Ovary (tissue), 9 donors: Measurements from ENCODE around the gene CDC14A. TPM values are rescaled to one million over a fixed set of nuclear protein-coding genes. Genes with fewer than 3 reads are reported as not detected.

Source experiments
- DNase-seq, 5 donors: peaks; one replicate each; pipeline ENCODE4 v3.0.0-alpha.2; 2019 to 2020
- H3K27ac ChIP-seq, 2 donors: fragments of 200-600 bp; one replicate each; pipeline versions ENCODE4 v1.5.1 to v1.8.0; 2019 to 2022
- H3K27me3 ChIP-seq: fragments of 200-600 bp; one replicate; pipeline ENCODE4 v1.8.0; 2022
- H3K36me3 ChIP-seq: fragments of 200-600 bp; sonication (generic); one replicate; pipeline ENCODE4 v1.5.1; 2019
- H3K4me1 ChIP-seq: one replicate; pipeline ENCODE4 v1.8.1; 2013; ENCODE audit warnings: mild to moderate bottlenecking, moderate library complexity; ENCODE audit not compliant: insufficient read depth
- H3K4me3 ChIP-seq: fragments of 200-600 bp; sonication (generic); one replicate; pipeline ENCODE4 v1.5.1; 2017
- H3K9me3 ChIP-seq, 2 donors: fragments of 200-600 bp in 1 of 2; sonication (generic) in 1 of 2; one replicate each; pipeline versions ENCODE4 v1.5.1 to v1.8.1; 2013 to 2019; ENCODE audit warnings: mild to moderate bottlenecking in 1 of 2, moderate library complexity in 1 of 2
- EP300 ChIP-seq: sonication (generic); formaldehyde crosslinking; IDR thresholded peaks from one replicate; pipeline ENCODE4 v1.6.1; 2017; ENCODE audit warnings: antibody characterized with exemption
- POLR2A ChIP-seq: fragments of 450-650 bp; IDR thresholded peaks from one replicate; pipeline ENCODE4 v1.6.1; 2017; ENCODE audit warnings: antibody characterized with exemption, mild to moderate bottlenecking, moderate library complexity
- WGBS, 3 donors: extraction: QIAGEN DNeasy Blood & Tissue Kit in 1 of 3; methylation state at CpG; one replicate each; pipeline versions ENCODE4 v1.1.5 to v1.1.7; 2013 to 2017; 5-methylcytosine and 5-hydroxymethylcytosine counted together
- intact Hi-C, 4 donors: fragments of 100-400 bp; cut with DNase I; formaldehyde crosslinking; loops; one replicate each; pipeline versions ENCODE4 v1.11.0 to v1.15.1; 2022 to 2023
- polyA plus RNA-seq, 2 donors: library from polyadenylated mRNA; stranded (reverse); fragments of 200-250 nt in 1 of 2; fragments of 350-450 nt in 1 of 2; fragmentation: Illumina TruSeq in 1 of 2; extraction: RNeasy Lipid Tissue Mini Kit (QIAGEN cat#74804) in 1 of 2; gene quantifications; one replicate each; pipeline ENCODE4 v1.2.3, GENCODE V29; 2013 to 2014
- total RNA-seq, 7 donors: library from RNA; depleted of rRNA in 2 of 7; stranded (reverse); fragments of >200 nt in 2 of 7; fragmentation: NEBNext Ultra II Directional in 3 of 7; extraction: Animal tissue kit (Norgen Biotek cat#: 25700) in 3 of 7; gene quantifications; one replicate each; pipeline versions ENCODE4 v1.1.0 to v1.2.4, GENCODE V29; 2016 to 2023
- TF ChIP-seq, protein P1 (sequence below), 3 donors: fragments of 450-650 bp in 2 of 3; fragments of 200-600 bp in 1 of 3; IDR thresholded peaks; one replicate each; pipeline versions ENCODE4 v1.5.1 to v1.8.0; 2016 to 2022; ENCODE audit warnings: antibody characterized with exemption in 3 of 3, mild to moderate bottlenecking in 1 of 3
- donor health status: DM: no; HTN: no; CAD: no; lungs with moderate emphysema.
- donor health status: DM: no; HTN: no; CAD: no.
- donor health status: Bipolar disorder and iron deficiency.
- donor health status: DM: yes; HTN: yes; CAD: no.
- donor health status: DM: no; HTN: no; CAD: no.
- donor health status: DM: yes; HTN: yes; CAD: no.

The CDC14A gene
- total and polyA plus RNA-seq, 9 donors, result 4.6 to 47.4 (median 8.6) TPM

DNA sequence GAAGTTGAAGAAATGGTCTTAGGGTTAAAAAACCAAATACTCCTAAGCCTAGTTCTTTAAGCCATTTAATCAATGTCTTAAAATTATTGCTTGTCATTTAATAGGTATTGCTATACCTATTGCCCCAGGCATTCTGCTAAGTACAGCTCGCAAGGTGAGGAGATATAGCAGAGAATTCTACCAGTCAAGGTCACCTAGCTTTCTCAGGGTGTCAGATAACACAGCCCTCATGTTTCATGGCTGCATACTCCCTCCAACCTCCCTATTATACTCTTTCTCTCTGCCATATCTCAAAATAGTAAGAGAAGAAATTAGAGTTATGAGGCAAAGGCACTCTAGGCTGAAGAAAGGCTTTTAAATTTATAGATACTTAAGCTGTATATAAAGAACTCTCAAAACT is 117.3 kb downstream of the CDC14A start:
- H3K27me3 ChIP-seq, result peaks cover 2% of the 10 kb centered on the region
- H3K9me3 ChIP-seq, result no peaks in the 10 kb centered on the region
- TF ChIP-seq POLR2A (no peak), EP300 (no peak)
- TF ChIP-seq, protein P1, sequence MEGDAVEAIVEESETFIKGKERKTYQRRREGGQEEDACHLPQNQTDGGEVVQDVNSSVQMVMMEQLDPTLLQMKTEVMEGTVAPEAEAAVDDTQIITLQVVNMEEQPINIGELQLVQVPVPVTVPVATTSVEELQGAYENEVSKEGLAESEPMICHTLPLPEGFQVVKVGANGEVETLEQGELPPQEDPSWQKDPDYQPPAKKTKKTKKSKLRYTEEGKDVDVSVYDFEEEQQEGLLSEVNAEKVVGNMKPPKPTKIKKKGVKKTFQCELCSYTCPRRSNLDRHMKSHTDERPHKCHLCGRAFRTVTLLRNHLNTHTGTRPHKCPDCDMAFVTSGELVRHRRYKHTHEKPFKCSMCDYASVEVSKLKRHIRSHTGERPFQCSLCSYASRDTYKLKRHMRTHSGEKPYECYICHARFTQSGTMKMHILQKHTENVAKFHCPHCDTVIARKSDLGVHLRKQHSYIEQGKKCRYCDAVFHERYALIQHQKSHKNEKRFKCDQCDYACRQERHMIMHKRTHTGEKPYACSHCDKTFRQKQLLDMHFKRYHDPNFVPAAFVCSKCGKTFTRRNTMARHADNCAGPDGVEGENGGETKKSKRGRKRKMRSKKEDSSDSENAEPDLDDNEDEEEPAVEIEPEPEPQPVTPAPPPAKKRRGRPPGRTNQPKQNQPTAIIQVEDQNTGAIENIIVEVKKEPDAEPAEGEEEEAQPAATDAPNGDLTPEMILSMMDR (IDR thresholded peaks at IDR 0.05), result no peak
- no peak for DNase-seq
- intact Hi-C loops, result loop anchor here in 3 of 4 donors (10.0 kb wide), 2 partner anchors 135 to 665 kb away; no protein-coding TSS in a partner anchor
- H3K4me3 ChIP-seq, result no peak overlapping the region
- no peaks in the 10 kb centered on the region for H3K36me3 ChIP-seq
- WGBS, 3 donors, result 87 to 94% (median 88%) methylated on average over 1 of the region's 1 CpG
- no peaks in the 10 kb centered on the region for H3K4me1 ChIP-seq
- H3K27ac ChIP-seq, result no peak overlapping the region

DNA sequence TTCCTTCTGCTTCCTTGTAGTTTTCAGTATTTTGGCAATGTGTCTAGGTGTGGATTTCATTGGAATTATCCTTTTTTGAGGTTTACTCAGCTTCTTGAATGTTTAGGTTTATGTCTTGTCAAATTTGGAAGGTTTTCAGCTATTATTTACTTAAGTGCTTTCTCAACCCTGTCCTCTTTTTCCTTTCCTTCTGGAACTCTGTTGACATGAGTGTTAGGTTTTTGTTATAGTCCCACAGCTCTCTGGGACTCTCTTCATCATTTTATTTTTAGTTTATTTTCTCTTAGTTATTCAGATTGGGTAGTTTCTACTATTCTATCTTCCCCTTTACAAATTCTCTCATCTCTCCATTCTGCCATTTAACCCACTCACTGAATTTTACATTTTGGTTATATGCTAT is 122.5 kb downstream of the CDC14A start:
- intact Hi-C loops, result no loop called here
- TF ChIP-seq, protein P1 (IDR thresholded peaks at IDR 0.05), result no peak
- no peak for TF ChIP-seq POLR2A
- TF ChIP-seq EP300, result no peak
- H3K27me3 ChIP-seq, result peaks cover 2% of the 10 kb centered on the region

DNA sequence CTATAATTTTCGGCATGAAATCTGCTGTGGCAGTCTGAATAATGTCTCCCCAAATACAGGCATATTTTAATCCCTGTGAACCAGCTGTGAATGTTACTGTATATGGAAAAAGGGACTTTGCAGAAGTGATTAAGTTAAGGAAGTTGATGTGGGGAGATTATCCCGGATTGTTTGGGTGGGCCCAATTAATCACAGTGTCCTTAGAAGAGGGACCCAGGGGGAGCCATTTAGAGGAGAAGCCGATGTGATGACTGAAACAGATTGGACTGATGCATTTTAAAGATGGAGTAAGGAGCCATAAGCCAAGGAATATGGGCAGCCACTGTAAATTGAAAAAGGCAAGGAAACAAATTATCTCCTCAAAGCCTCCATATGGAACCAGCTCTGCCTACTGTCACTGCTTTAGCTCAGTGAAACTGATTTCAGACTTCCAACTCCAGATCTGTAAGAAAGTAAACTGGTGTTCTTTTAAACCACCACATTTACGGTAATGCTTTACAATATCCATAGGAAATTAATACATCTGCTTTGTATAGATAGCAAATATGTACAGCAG is 124.5 kb downstream of the CDC14A start:
- Histone ChIP-seq H3K27me3 (no peaks in the 10 kb centered on the region), H3K4me1 (no peaks in the 10 kb centered on the region), H3K36me3 (no peaks in the 10 kb centered on the region), H3K27ac (no peak overlapping the region), H3K4me3 (no peak overlapping the region), H3K9me3 (no peaks in the 10 kb centered on the region)
- DNase-seq, result no peak
- intact Hi-C loops, result no loop called here
- WGBS, 3 donors, result 95 to 99% (median 96%) methylated on average over 4 of the region's 4 CpGs
- TF ChIP-seq, protein P1 (IDR thresholded peaks at IDR 0.05), result no peak
- no peak for TF ChIP-seq POLR2A
- TF ChIP-seq EP300, result no peak

More for the DNA sequence above, 122.5 kb downstream of the CDC14A start:
- H3K4me1 ChIP-seq, result no peaks in the 10 kb centered on the region
- no peaks in the 10 kb centered on the region for H3K36me3 ChIP-seq
- no peaks in the 10 kb centered on the region for H3K9me3 ChIP-seq
- no peak overlapping the region for H3K4me3 ChIP-seq
- no peak overlapping the region for H3K27ac ChIP-seq
- no peak for DNase-seq

DNA sequence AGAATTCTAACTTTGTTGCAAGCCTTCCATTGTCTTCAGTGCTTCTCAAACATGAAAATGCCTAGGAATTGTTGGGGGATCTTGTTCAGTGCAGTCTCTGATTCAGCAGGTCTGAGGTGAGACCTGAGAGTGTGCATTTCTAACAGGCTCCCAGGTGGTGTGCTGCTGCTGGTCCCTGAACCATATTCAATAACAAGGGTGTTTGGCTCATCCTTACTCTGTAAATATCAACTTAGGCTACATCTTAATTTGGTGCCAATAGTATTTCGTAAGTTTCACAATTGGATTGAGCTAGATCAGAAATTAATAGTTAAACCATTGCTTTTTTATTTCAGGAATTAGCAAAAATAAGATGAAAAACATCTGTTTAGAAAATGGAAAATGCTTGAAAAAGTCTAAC is 126.5 kb downstream of the CDC14A start:
- WGBS, 3 donors, result 93 to 95% (median 93%) methylated on average over 1 of the region's 1 CpG

More for the DNA sequence above, 126.5 kb downstream of the CDC14A start:
- intact Hi-C loops, result no loop called here
- H3K9me3 ChIP-seq, result no peaks in the 10 kb centered on the region
- no peak for DNase-seq
- H3K4me3 ChIP-seq, result no peak overlapping the region
- no peak overlapping the region for H3K27ac ChIP-seq
- H3K4me1 ChIP-seq, result no peaks in the 10 kb centered on the region
- no peak for TF ChIP-seq EP300
- no peak for TF ChIP-seq POLR2A
- TF ChIP-seq, protein P1 (IDR thresholded peaks at IDR 0.05), result no peak
- no peaks in the 10 kb centered on the region for H3K27me3 ChIP-seq
- no peaks in the 10 kb centered on the region for H3K36me3 ChIP-seq
